Measurements from ENCODE around the gene MR1. TPM values are rescaled to one million over a fixed set of nuclear protein-coding genes. Genes with fewer than 3 reads are reported as not detected.

The MR1 gene
- total and polyA plus RNA-seq, 9 of the 15 experiments (the other 6 are each of a cell fraction or from before 2014, with no cell fraction given): 9.7 to 21.7 (median 15.6) TPM

- TF ChIP-seq ZNF311 (CRISPR knock-in tag; IDR thresholded peaks at IDR 0.05) (no peak), ZNF347 (CRISPR knock-in tag; IDR thresholded peaks at IDR 0.05; ENCODE audit: low read depth) (no peak), RBM14 (IDR thresholded peaks at IDR 0.05; ENCODE audit: borderline replicate concordance, insufficient read depth, low read depth, low read length) (no peak), FOXM1 (IDR thresholded peaks at IDR 0.05; ENCODE audit: low read depth) (no peak), FOXM1 (CRISPR knock-in tag; IDR thresholded peaks at IDR 0.05; ENCODE audit: low read depth) (no peak), CEBPB (tag; IDR thresholded peaks at IDR 0.05) (no peak), DPF2 (IDR thresholded peaks at IDR 0.05) (peak; percentile 28; the same call in 1 of the 2 replicates), ZNF12 (CRISPR knock-in tag; IDR thresholded peaks at IDR 0.05) (no peak), TAF1 (IDR thresholded peaks at IDR 0.05; ENCODE audit: control insufficient read depth, extremely low read depth, insufficient read depth, low read length, severe bottlenecking) (no peak), ILF3 (IDR thresholded peaks at IDR 0.05; ENCODE audit: borderline replicate concordance) (no peak), ZNF589 (CRISPR knock-in tag; IDR thresholded peaks at IDR 0.05; ENCODE audit: low read depth) (no peak), ZNF696 (CRISPR knock-in tag; conservative IDR thresholded peaks at IDR 0.05) (no peak), SIX5 (IDR thresholded peaks at IDR 0.05; ENCODE audit: borderline replicate concordance in 1 of 2, insufficient read depth in 1 of 2, low read depth in 1 of 2, low read length in 2 of 2) (no peak), POLR3G (IDR thresholded peaks at IDR 0.05; ENCODE audit: extremely low read depth, insufficient read length, insufficient replicate concordance) (no peak), CCAR2 (IDR thresholded peaks at IDR 0.05; ENCODE audit: low read depth, low read length) (no peak), CREM (IDR thresholded peaks at IDR 0.05; ENCODE audit: low read depth) (no peak), STAT5A (IDR thresholded peaks at IDR 0.05; ENCODE audit: borderline replicate concordance, low read length) (no peak), LEF1 (IDR thresholded peaks at IDR 0.05) (peak; percentile 62; the same call in 1 of the 2 replicates), ZNF695 (CRISPR knock-in tag; IDR thresholded peaks at IDR 0.05) (no peak), FOXK2 (conservative IDR thresholded peaks at IDR 0.05 in 1 of 2, IDR thresholded peaks at IDR 0.05 in 1 of 2; ENCODE audit: low read depth in 2 of 2) (no peak), RB1 (IDR thresholded peaks at IDR 0.05; ENCODE audit: low read depth) (0 out of 2 replicates have a peak, but pooled peaks have one; percentile 38), ELF4 (CRISPR knock-in tag; IDR thresholded peaks at IDR 0.05) (peak; percentile 69), KLF10 (CRISPR knock-in tag; IDR thresholded peaks at IDR 0.05) (no peak), KAT7 (CRISPR knock-in tag; IDR thresholded peaks at IDR 0.05; ENCODE audit: borderline replicate concordance) (no peak), MYC (IDR thresholded peaks at IDR 0.05; ENCODE audit: low read depth, low read length) (no peak), MYC (CRISPR knock-in tag; IDR thresholded peaks at IDR 0.05; ENCODE audit: borderline replicate concordance, low read depth) (no peak), HSF4 (CRISPR knock-in tag; IDR thresholded peaks at IDR 0.05; ENCODE audit: borderline replicate concordance) (no peak), ZFP30 (CRISPR knock-in tag; IDR thresholded peaks at IDR 0.05; ENCODE audit: borderline replicate concordance) (no peak), TAF7 (tag; IDR thresholded peaks at IDR 0.05) (no peak), FOSL1 (tag; conservative IDR thresholded peaks at IDR 0.05) (no peak), U2AF2 (optimal IDR thresholded peaks at IDR 0.05; ENCODE audit: low read depth, low read length) (no peak), GABPA (tag; conservative IDR thresholded peaks at IDR 0.05; ENCODE audit: low read depth) (0 out of 2 replicates have a peak, but pooled peaks have one; percentile 13)
Observed at GRCh38 chr1:181099152-181100014, 65.6 kb downstream of the MR1 start (continued).
